ENCODE measurements around the gene BRSK1. TPM values are rescaled to one million over a fixed set of nuclear protein-coding genes. Genes with fewer than 3 reads are reported as not detected.

Gene BRSK1
- total and polyA plus RNA-seq, 2 donors from 2014 or later: 1.4 to 6.5 TPM

- peak in 4 of 5 donors; percentile 22 to 78 (median 64) for DNase-seq
- no peaks in the 10 kb centered on the region for H3K4me1 ChIP-seq (ENCODE audit: control insufficient read depth in 2 of 3, insufficient read depth in 2 of 3, low read depth in 1 of 3, low read length in 3 of 3)
- intact Hi-C loops (cut with DNase I): no loop called here
- H3K9me3 ChIP-seq (ENCODE audit: control insufficient read depth in 2 of 3, insufficient read depth in 1 of 3, low read length in 3 of 3): peaks cover 0 to 8% (median 0%) of the 10 kb centered on the region in 3 donors
- H3K36me3 ChIP-seq (ENCODE audit: control insufficient read depth in 2 of 3, insufficient read depth in 3 of 3, low read length in 3 of 3): peaks cover 0 to 4% (median 0%) of the 10 kb centered on the region in 3 donors
- no peaks in the 10 kb centered on the region for H3K27me3 ChIP-seq (ENCODE audit: control insufficient read depth, insufficient read depth, low read length)
- TF ChIP-seq CTCF (IDR thresholded peaks at IDR 0.05; ENCODE audit: borderline replicate concordance, extremely low read depth, insufficient read depth): no peak
- no peak overlapping the region for H3K9ac ChIP-seq (ENCODE audit: low read length in 3 of 3)
- FAIRE-seq: no peak
- H3K4me3 ChIP-seq (ENCODE audit: low read length in 3 of 3): no peak overlapping the region
- H3K27ac ChIP-seq (ENCODE audit: low read depth in 2 of 2, low read length in 2 of 2): no peak overlapping the region
Measured at GRCh38 chr19:55312621-55313512, 29.1 kb downstream of the BRSK1 start.

- H3K27ac ChIP-seq (ENCODE audit: low read depth in 2 of 2, low read length in 2 of 2): no peak overlapping the region
- FAIRE-seq: no peak
- intact Hi-C loops (cut with DNase I): no loop called here
Measured at GRCh38 chr19:55314396-55314795, 30.6 kb downstream of the BRSK1 start.

GRCh38 chr19:55315956-55316525 is 32.2 kb downstream of the BRSK1 start:
- DNase-seq (no peak), FAIRE-seq (no peak)
- no peaks in the 10 kb centered on the region for H3K4me1 ChIP-seq (ENCODE audit: control insufficient read depth in 2 of 3, insufficient read depth in 2 of 3, low read depth in 1 of 3, low read length in 3 of 3)
- no peak for TF ChIP-seq CTCF (IDR thresholded peaks at IDR 0.05; ENCODE audit: borderline replicate concordance, extremely low read depth, insufficient read depth)
- H3K9ac ChIP-seq (ENCODE audit: low read length in 3 of 3): no peak overlapping the region
- H3K27ac ChIP-seq (ENCODE audit: low read depth in 2 of 2, low read length in 2 of 2): no peak overlapping the region
- intact Hi-C loops (cut with DNase I): no loop called here
- peaks cover 0 to 4% (median 0%) of the 10 kb centered on the region in 3 donors for H3K36me3 ChIP-seq (ENCODE audit: control insufficient read depth in 2 of 3, insufficient read depth in 3 of 3, low read length in 3 of 3)
- no peaks in the 10 kb centered on the region for H3K27me3 ChIP-seq (ENCODE audit: control insufficient read depth, insufficient read depth, low read length)
- no peak overlapping the region for H3K4me3 ChIP-seq (ENCODE audit: low read length in 3 of 3)
- H3K9me3 ChIP-seq (ENCODE audit: control insufficient read depth in 2 of 3, insufficient read depth in 1 of 3, low read length in 3 of 3): peaks cover 0 to 8% (median 0%) of the 10 kb centered on the region in 3 donors

More at GRCh38 chr19:55314396-55314795, 30.6 kb downstream of the BRSK1 start:
- Histone ChIP-seq H3K4me3 (ENCODE audit: low read length in 3 of 3) (no peak overlapping the region), H3K9me3 (ENCODE audit: control insufficient read depth in 2 of 3, insufficient read depth in 1 of 3, low read length in 3 of 3) (peaks cover 0 to 8% (median 0%) of the 10 kb centered on the region in 3 donors), H3K27me3 (ENCODE audit: control insufficient read depth, insufficient read depth, low read length) (no peaks in the 10 kb centered on the region), H3K9ac (ENCODE audit: low read length in 3 of 3) (no peak overlapping the region), H3K36me3 (ENCODE audit: control insufficient read depth in 2 of 3, insufficient read depth in 3 of 3, low read length in 3 of 3) (peaks cover 0 to 4% (median 0%) of the 10 kb centered on the region in 3 donors), H3K4me1 (ENCODE audit: control insufficient read depth in 2 of 3, insufficient read depth in 2 of 3, low read depth in 1 of 3, low read length in 3 of 3) (no peaks in the 10 kb centered on the region)
- TF ChIP-seq CTCF (IDR thresholded peaks at IDR 0.05; ENCODE audit: borderline replicate concordance, extremely low read depth, insufficient read depth): no peak
- no peak for DNase-seq
